Measurements from ENCODE around the gene CTSF. TPM values are rescaled to one million over a fixed set of nuclear protein-coding genes. Genes with fewer than 3 reads are reported as not detected.

CTSF gene
- total RNA-seq, 1 experiment from 2014 or later: 0.34 TPM

- no TSS peak for BruUV-seq (replicated peaks)
These were observed 3.4 kb downstream of the CTSF start for GRCh38 chr11:66564984-66565383.

GRCh38 chr11:66564538-66564937 lies 3.9 kb downstream of the CTSF start:
- POLR2A ChIA-PET: no interaction called here

More at GRCh38 chr11:66564984-66565383, 3.4 kb downstream of the CTSF start:
- Histone ChIP-seq H4K20me1 (ENCODE audit: insufficient read depth) (no peaks in the 10 kb centered on the region), H3K4me2 (ENCODE audit: low read length) (no peak overlapping the region), H3K4me3 (replicated peaks in 1 of 2; ENCODE audit: low read depth in 1 of 2, low read length in 2 of 2) (no peak overlapping the region), H3K27me3 (ENCODE audit: insufficient read depth, low read length) (no peaks in the 10 kb centered on the region), H2AFZ (ENCODE audit: low read depth, low read length, poor library complexity, severe bottlenecking) (no peak overlapping the region), H3K27ac (ENCODE audit: low read depth, low read length) (no peak overlapping the region), H3K36me3 (ENCODE audit: control insufficient read depth in 1 of 2, insufficient read depth in 2 of 2, low read length in 2 of 2) (no peaks in the 10 kb centered on the region), H3K9me2 (ENCODE audit: insufficient read depth) (no peaks in the 10 kb centered on the region), H3K9me3 (ENCODE audit: control insufficient read depth in 1 of 2, insufficient read depth in 1 of 2, low read depth in 1 of 2, low read length in 2 of 2) (no peaks in the 10 kb centered on the region), H3K9ac (ENCODE audit: low read length) (no peak overlapping the region), H3K4me1 (ENCODE audit: control insufficient read depth in 1 of 2, insufficient read depth in 2 of 2, low read length in 2 of 2) (no peaks in the 10 kb centered on the region), H3K79me2 (ENCODE audit: insufficient read depth, low read length) (no peaks in the 10 kb centered on the region)
- ChIA-PET CTCF (no interaction called here), POLR2A (no interaction called here), RAD21 (ENCODE audit: low non-redundant PET in 1 of 2, low total read pairs in 2 of 2, uncharacterized antibody in 2 of 2, unreplicated experiment in 2 of 2) (no interaction called here)
- ATAC-seq (no peak), DNase-seq (ENCODE audit: low read depth, low spot score) (no peak)
- no peak for TF ChIP-seq ZNF274 (IDR thresholded peaks at IDR 0.05; ENCODE audit: low read depth, low read length)
- intact Hi-C loops (cut with micrococcal nuclease): no loop called here

GRCh38 chr11:66563832-66564231 lies 4.6 kb downstream of the CTSF start:
- RAD21 ChIA-PET (ENCODE audit: low non-redundant PET in 1 of 2, low total read pairs in 2 of 2, uncharacterized antibody in 2 of 2, unreplicated experiment in 2 of 2): no interaction called here
- no peak for TF ChIP-seq FOSL1 (IDR thresholded peaks at IDR 0.05; ENCODE audit: low read depth)
- no peak for TF ChIP-seq ZNF274 (IDR thresholded peaks at IDR 0.05; ENCODE audit: low read depth, low read length)
- no peak for TF ChIP-seq SRF (IDR thresholded peaks at IDR 0.05; ENCODE audit: low read depth)
- no peak for TF ChIP-seq CTCF (IDR thresholded peaks at IDR 0.05 in 2 of 3, conservative IDR thresholded peaks at IDR 0.05 in 1 of 3; ENCODE audit: borderline replicate concordance in 1 of 3, insufficient read depth in 1 of 3, low read depth in 2 of 3, low read length in 2 of 3)
- TF ChIP-seq CEBPB (IDR thresholded peaks at IDR 0.05; ENCODE audit: low read depth): no peak
- no peak for TF ChIP-seq EGR1 (IDR thresholded peaks at IDR 0.05; ENCODE audit: low read depth)
- TF ChIP-seq TCF7L2 (IDR thresholded peaks at IDR 0.05; ENCODE audit: borderline replicate concordance, extremely low read depth, insufficient read depth, insufficient read length): no peak
- TF ChIP-seq REST (IDR thresholded peaks at IDR 0.05; ENCODE audit: low read depth): no peak

More at GRCh38 chr11:66564538-66564937, 3.9 kb downstream of the CTSF start:
- no peak overlapping the region for H2AFZ ChIP-seq (ENCODE audit: low read depth, low read length, poor library complexity, severe bottlenecking)
- BruUV-seq (replicated peaks): no TSS peak
- no peaks in the 10 kb centered on the region for H3K9me3 ChIP-seq (ENCODE audit: control insufficient read depth in 1 of 2, insufficient read depth in 1 of 2, low read depth in 1 of 2, low read length in 2 of 2)
- H3K9me2 ChIP-seq (ENCODE audit: insufficient read depth): no peaks in the 10 kb centered on the region
- no peak for ATAC-seq
- no peak overlapping the region for H3K27ac ChIP-seq (ENCODE audit: low read depth, low read length)
- H3K79me2 ChIP-seq (ENCODE audit: insufficient read depth, low read length): no peaks in the 10 kb centered on the region
- H3K4me3 ChIP-seq (replicated peaks in 1 of 2; ENCODE audit: low read depth in 1 of 2, low read length in 2 of 2): no peak overlapping the region
- intact Hi-C loops (cut with micrococcal nuclease): no loop called here
- H3K9ac ChIP-seq (ENCODE audit: low read length): no peak overlapping the region
- no peaks in the 10 kb centered on the region for H3K36me3 ChIP-seq (ENCODE audit: control insufficient read depth in 1 of 2, insufficient read depth in 2 of 2, low read length in 2 of 2)
- no peaks in the 10 kb centered on the region for H3K27me3 ChIP-seq (ENCODE audit: insufficient read depth, low read length)
- no peak for DNase-seq (ENCODE audit: low read depth, low spot score)
- H3K4me2 ChIP-seq (ENCODE audit: low read length): no peak overlapping the region
- no peaks in the 10 kb centered on the region for H3K4me1 ChIP-seq (ENCODE audit: control insufficient read depth in 1 of 2, insufficient read depth in 2 of 2, low read length in 2 of 2)
- RAD21 ChIA-PET (ENCODE audit: low non-redundant PET in 1 of 2, low total read pairs in 2 of 2, uncharacterized antibody in 2 of 2, unreplicated experiment in 2 of 2): no interaction called here
- CTCF ChIA-PET: no interaction called here
- H4K20me1 ChIP-seq (ENCODE audit: insufficient read depth): no peaks in the 10 kb centered on the region
- no peak for TF ChIP-seq SP1 (IDR thresholded peaks at IDR 0.05; ENCODE audit: low read depth)

More at GRCh38 chr11:66563832-66564231, 4.6 kb downstream of the CTSF start:
- no peaks in the 10 kb centered on the region for H3K36me3 ChIP-seq (ENCODE audit: control insufficient read depth in 1 of 2, insufficient read depth in 2 of 2, low read length in 2 of 2)
- intact Hi-C loops (cut with micrococcal nuclease): no loop called here
- H3K27me3 ChIP-seq (ENCODE audit: insufficient read depth, low read length): no peaks in the 10 kb centered on the region
- H3K79me2 ChIP-seq (ENCODE audit: insufficient read depth, low read length): no peaks in the 10 kb centered on the region
- ATAC-seq (no peak), DNase-seq (ENCODE audit: low read depth, low spot score) (no peak)
- no peaks in the 10 kb centered on the region for H3K9me3 ChIP-seq (ENCODE audit: control insufficient read depth in 1 of 2, insufficient read depth in 1 of 2, low read depth in 1 of 2, low read length in 2 of 2)
- H3K9me2 ChIP-seq (ENCODE audit: insufficient read depth): no peaks in the 10 kb centered on the region
- no peaks in the 10 kb centered on the region for H3K4me1 ChIP-seq (ENCODE audit: control insufficient read depth in 1 of 2, insufficient read depth in 2 of 2, low read length in 2 of 2)
- no peak overlapping the region for H3K4me3 ChIP-seq (replicated peaks in 1 of 2; ENCODE audit: low read depth in 1 of 2, low read length in 2 of 2)
- BruUV-seq (replicated peaks): no TSS peak
- ChIA-PET CTCF (no interaction called here), POLR2A (no interaction called here)
- no peak overlapping the region for H3K4me2 ChIP-seq (ENCODE audit: low read length)
- no peak overlapping the region for H3K27ac ChIP-seq (ENCODE audit: low read depth, low read length)
- H2AFZ ChIP-seq (ENCODE audit: low read depth, low read length, poor library complexity, severe bottlenecking): no peak overlapping the region
- H4K20me1 ChIP-seq (ENCODE audit: insufficient read depth): no peaks in the 10 kb centered on the region
- H3K9ac ChIP-seq (ENCODE audit: low read length): no peak overlapping the region

Measured in HCT116 (cell line).